Thyroid gland (tissue), 4 donors: Measurements from ENCODE around the gene LSAMP. TPM values are rescaled to one million over a fixed set of nuclear protein-coding genes. Genes with fewer than 3 reads are reported as not detected.

Experiments
- DNase-seq, 2 donors: peaks; one replicate each; pipeline ENCODE4 v3.0.0-alpha.2; 2019
- H3K27ac ChIP-seq, 3 donors: fragments of 200-600 bp; sonication (generic); 1 replicate in 2 of 3; 2 replicates in 1 of 3; pipeline ENCODE4 v1.5.1; 2016 to 2019; ENCODE audit warnings: mild to moderate bottlenecking in 1 of 3, moderate library complexity in 1 of 3
- H3K27me3 ChIP-seq: fragments of 200-600 bp; sonication (generic); one replicate; pipeline ENCODE4 v1.5.1; 2019
- H3K36me3 ChIP-seq, 2 donors: fragments of 200-600 bp; sonication (generic); one replicate each; pipeline ENCODE4 v1.5.1; 2016 to 2019
- H3K4me1 ChIP-seq, 2 donors: fragments of 200-600 bp; sonication (generic); one replicate each; pipeline ENCODE4 v1.5.1; 2017 to 2019
- H3K4me3 ChIP-seq, 3 donors: fragments of 200-600 bp; sonication (generic); replicated peaks in 1 of 3; 1 replicate in 2 of 3; 2 replicates in 1 of 3; pipeline ENCODE4 v1.5.1; 2016; ENCODE audit warnings: mild to moderate bottlenecking in 1 of 3
- H3K9me3 ChIP-seq: fragments of 200-600 bp; sonication (generic); one replicate; pipeline ENCODE4 v1.5.1; 2017
- POLR2A ChIP-seq, 2 donors: fragments of 450-650 bp; IDR thresholded peaks; one replicate each; pipeline ENCODE4 v1.6.1; 2017; ENCODE audit warnings: antibody characterized with exemption in 2 of 2, mild to moderate bottlenecking in 2 of 2, moderate library complexity in 1 of 2
- WGBS, 2 donors: methylation state at CpG; one replicate each; pipeline ENCODE4 v1.1.5; 2017; 5-methylcytosine and 5-hydroxymethylcytosine counted together
- intact Hi-C: fragments of 100-400 bp; cut with DNase I; formaldehyde crosslinking; loops from one replicate; pipeline ENCODE4 v1.15.1; 2023
- total RNA-seq, 4 donors: library from RNA; depleted of rRNA; stranded (reverse); fragments of >200 nt; gene quantifications; one replicate each; pipeline ENCODE4 v1.2.3, GENCODE V29; 2016
- TF ChIP-seq, protein P1 (sequence below), 6 experiments: fragments of 200-600 bp in 3 of 6; fragments of 450-650 bp in 3 of 6; sonication (generic) in 3 of 6; IDR thresholded peaks; one replicate each; pipeline ENCODE4 v1.5.1; 2016 to 2019; ENCODE audit warnings: antibody characterized with exemption in 6 of 6, mild to moderate bottlenecking in 2 of 6, inconsistent platforms in 1 of 6, moderate library complexity in 1 of 6

The LSAMP gene
- total RNA-seq, 4 donors from 2014 or later = 0.78 to 2.0 (median 1.8) TPM

GRCh38 chr3:115918900-115919299, 526.4 kb downstream of the LSAMP start:
- H3K36me3 ChIP-seq = no peaks in the 10 kb centered on the region
- no peaks in the 10 kb centered on the region for H3K4me1 ChIP-seq
- no peak overlapping the region for H3K27ac ChIP-seq
- H3K4me3 ChIP-seq = no peak overlapping the region
- intact Hi-C loops = no loop called here
- no peak for DNase-seq
- WGBS, 2 donors = 67 to 79% methylated on average over 2 of the region's 2 CpGs
- TF ChIP-seq, protein P1, sequence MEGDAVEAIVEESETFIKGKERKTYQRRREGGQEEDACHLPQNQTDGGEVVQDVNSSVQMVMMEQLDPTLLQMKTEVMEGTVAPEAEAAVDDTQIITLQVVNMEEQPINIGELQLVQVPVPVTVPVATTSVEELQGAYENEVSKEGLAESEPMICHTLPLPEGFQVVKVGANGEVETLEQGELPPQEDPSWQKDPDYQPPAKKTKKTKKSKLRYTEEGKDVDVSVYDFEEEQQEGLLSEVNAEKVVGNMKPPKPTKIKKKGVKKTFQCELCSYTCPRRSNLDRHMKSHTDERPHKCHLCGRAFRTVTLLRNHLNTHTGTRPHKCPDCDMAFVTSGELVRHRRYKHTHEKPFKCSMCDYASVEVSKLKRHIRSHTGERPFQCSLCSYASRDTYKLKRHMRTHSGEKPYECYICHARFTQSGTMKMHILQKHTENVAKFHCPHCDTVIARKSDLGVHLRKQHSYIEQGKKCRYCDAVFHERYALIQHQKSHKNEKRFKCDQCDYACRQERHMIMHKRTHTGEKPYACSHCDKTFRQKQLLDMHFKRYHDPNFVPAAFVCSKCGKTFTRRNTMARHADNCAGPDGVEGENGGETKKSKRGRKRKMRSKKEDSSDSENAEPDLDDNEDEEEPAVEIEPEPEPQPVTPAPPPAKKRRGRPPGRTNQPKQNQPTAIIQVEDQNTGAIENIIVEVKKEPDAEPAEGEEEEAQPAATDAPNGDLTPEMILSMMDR (IDR thresholded peaks at IDR 0.05) = no peak
- no peaks in the 10 kb centered on the region for H3K27me3 ChIP-seq
- H3K9me3 ChIP-seq = no peaks in the 10 kb centered on the region

DNA sequence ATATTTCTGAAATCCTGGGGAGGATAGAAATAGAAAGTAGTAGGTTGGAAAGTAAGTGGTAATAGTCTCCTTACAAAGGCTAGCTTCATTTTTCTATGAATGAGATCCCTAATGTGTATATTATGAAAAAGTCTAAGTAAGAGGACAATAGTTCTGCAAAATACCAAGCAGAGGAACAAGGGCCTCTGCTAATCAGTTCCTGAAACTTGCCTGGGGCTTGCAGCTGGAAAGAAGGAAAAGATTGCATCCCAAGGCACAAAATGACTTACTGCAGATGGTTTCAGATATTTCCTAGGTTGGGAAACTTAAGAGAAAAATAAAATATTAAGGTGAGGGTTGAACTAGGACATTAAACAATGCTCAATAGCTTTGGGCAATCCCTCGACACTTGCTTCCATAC, 528.4 kb downstream of the LSAMP start:
- intact Hi-C loops = no loop called here
- 90 to 96% methylated on average over 1 of the region's 1 CpG for WGBS, 2 donors
- H3K36me3 ChIP-seq = no peaks in the 10 kb centered on the region
- H3K27ac ChIP-seq = no peak overlapping the region
- no peaks in the 10 kb centered on the region for H3K9me3 ChIP-seq
- TF ChIP-seq POLR2A (IDR thresholded peaks at IDR 0.05) = no peak
- H3K4me1 ChIP-seq = no peaks in the 10 kb centered on the region
- no peak for DNase-seq
- H3K4me3 ChIP-seq = no peak overlapping the region
- no peaks in the 10 kb centered on the region for H3K27me3 ChIP-seq

DNA sequence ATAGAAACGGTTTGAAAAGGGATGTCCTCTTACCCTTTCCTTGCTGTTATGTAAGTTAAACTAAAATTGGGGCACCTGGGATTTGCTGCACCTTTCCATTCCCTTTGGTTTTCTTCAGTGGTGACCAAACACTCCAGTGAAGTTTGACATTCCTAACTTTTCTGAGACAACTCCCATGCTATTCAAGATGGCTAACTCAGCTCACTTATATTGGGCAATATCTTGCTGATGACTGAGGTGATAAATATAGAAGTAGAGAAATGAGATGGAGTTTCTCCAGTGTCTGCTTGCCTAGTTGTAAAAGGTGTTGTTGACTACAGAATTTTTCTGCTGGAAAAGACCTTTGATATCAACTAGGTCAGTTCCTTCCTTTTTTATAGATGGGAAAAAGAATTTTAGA, 530.2 kb downstream of the LSAMP start:
- no peaks in the 10 kb centered on the region for H3K27me3 ChIP-seq
- intact Hi-C loops = no loop called here
- no peak overlapping the region for H3K4me3 ChIP-seq
- DNase-seq = no peak
- no peak overlapping the region for H3K27ac ChIP-seq
- H3K36me3 ChIP-seq = no peaks in the 10 kb centered on the region
- no peaks in the 10 kb centered on the region for H3K9me3 ChIP-seq
- no peaks in the 10 kb centered on the region for H3K4me1 ChIP-seq
- TF ChIP-seq POLR2A (IDR thresholded peaks at IDR 0.05) = no peak
- TF ChIP-seq, protein P1 (IDR thresholded peaks at IDR 0.05) = no peak
- 84 to 85% methylated on average over 1 of the region's 1 CpG for WGBS, 2 donors

GRCh38 chr3:115913069-115913686, 532.1 kb downstream of the LSAMP start:
- H3K36me3 ChIP-seq = no peaks in the 10 kb centered on the region
- TF ChIP-seq, protein P1 (IDR thresholded peaks at IDR 0.05) = peak in 1 of 6 experiments; percentile 9
- TF ChIP-seq POLR2A (IDR thresholded peaks at IDR 0.05) = no peak
- no peaks in the 10 kb centered on the region for H3K9me3 ChIP-seq
- no peak for DNase-seq
- no peaks in the 10 kb centered on the region for H3K4me1 ChIP-seq
- H3K27me3 ChIP-seq = no peaks in the 10 kb centered on the region
- H3K4me3 ChIP-seq = no peak overlapping the region
- intact Hi-C loops = no loop called here
- H3K27ac ChIP-seq = no peak overlapping the region
- 70 to 78% methylated on average over 4 of the region's 4 CpGs for WGBS, 2 donors

DNA sequence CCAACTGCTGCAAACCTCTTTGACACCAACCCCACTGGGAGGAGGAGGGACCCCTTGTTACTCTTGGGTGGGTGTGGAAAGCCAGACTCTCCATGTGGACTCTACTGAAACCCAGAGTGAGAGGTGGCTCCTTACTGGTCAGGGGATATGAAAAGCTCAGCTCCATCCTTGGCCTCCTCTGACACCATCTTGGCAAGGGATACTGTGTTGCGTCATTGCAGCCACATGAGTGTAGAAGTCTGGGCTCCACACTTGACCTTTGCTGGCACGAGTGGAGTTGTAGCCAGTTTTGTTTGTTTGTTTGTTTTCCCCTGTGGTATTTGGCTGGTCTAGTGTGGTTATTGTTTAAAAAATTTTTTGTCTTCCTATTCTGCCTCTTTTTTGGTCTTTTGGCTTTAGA, 532.9 kb downstream of the LSAMP start:
- Histone ChIP-seq H3K9me3 (no peaks in the 10 kb centered on the region), H3K4me3 (no peak overlapping the region), H3K27me3 (no peaks in the 10 kb centered on the region), H3K27ac (no peak overlapping the region), H3K4me1 (no peaks in the 10 kb centered on the region), H3K36me3 (no peaks in the 10 kb centered on the region)
- TF ChIP-seq, protein P1 (IDR thresholded peaks at IDR 0.05) = no peak
- TF ChIP-seq POLR2A (IDR thresholded peaks at IDR 0.05) = no peak
- WGBS, 2 donors = 49 to 59% methylated on average over 2 of the region's 2 CpGs
- intact Hi-C loops = no loop called here
- peak in 1 of 2 donors; percentile 3 for DNase-seq
